DLD1 (cell line): ENCODE results near the gene ISM2.

Source experiments
- in situ Hi-C: cut with HindIII; loops from 2 replicates; pipeline ENCODE4 v1.10.0; 2017; ENCODE audit warnings: low sequenced_read_pairs

The ISM2 gene

GRCh38 chr14:77470224-77470870 lies 28.3 kb downstream of the ISM2 start:
- in situ Hi-C loops = no loop called here

DNA sequence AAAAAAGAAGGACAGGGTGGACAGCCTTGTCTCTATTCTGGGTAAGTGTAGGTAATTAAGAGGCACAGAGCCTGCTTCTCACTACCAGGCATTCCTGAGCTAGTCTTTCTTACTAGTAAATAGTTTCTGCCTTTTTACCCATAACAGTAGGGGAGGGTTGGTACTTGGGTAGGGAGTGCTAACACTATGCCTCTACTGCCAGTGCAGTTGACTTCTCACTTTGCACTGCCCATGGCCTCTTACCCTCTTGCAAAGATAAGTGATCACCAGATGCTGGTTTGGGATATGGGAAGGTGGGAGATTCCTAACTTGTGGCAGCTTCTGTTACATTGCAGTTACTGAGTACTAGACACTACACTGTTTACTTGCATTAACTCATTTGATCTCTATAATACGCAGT lies 29.1 kb downstream of the ISM2 start:
- in situ Hi-C loops = no loop called here

GRCh38 chr14:77469067-77469505 lies 29.5 kb downstream of the ISM2 start:
- in situ Hi-C loops = no loop called here

- in situ Hi-C loops = no loop called here
Observed at GRCh38 chr14:77467801-77468200, 30.8 kb downstream of the ISM2 start.

GRCh38 chr14:77459072-77459723 lies 39.4 kb downstream of the ISM2 start:
- in situ Hi-C loops = no loop called here

DNA sequence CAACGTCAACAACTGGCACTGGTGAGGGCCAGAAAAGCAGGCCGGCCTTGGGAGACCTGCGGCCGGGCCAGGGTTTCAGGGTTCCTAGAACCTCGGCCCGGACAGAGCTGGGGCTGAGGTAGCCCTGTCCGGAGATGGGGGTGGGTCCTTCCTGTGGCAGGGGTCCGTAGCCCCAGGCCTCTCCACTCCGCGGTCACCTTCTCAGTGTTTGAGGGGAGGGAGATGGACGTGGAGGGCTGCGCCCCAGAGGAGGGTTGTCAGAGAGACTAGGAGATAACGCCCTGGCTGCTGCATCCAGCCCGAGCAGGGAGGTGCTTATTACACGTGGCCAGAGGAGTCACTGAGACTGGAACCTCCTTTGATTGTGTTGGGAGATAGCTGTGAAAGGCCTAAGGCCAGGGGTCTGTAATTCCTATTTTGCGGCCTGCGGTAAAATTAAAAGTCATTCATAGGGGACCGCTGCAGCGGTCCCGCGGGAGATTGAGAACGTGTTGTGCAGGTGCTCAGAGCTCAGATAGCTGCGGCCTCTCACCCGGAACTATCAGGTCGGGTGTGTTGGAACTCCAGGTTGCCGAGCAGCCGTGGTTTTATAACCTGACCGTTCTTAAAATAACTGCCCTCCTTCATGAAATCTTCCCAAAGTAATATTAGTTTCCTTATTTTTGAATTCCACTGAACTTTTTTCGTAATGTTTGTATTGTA lies 40.2 kb downstream of the ISM2 start:
- in situ Hi-C loops = no loop called here

DNA sequence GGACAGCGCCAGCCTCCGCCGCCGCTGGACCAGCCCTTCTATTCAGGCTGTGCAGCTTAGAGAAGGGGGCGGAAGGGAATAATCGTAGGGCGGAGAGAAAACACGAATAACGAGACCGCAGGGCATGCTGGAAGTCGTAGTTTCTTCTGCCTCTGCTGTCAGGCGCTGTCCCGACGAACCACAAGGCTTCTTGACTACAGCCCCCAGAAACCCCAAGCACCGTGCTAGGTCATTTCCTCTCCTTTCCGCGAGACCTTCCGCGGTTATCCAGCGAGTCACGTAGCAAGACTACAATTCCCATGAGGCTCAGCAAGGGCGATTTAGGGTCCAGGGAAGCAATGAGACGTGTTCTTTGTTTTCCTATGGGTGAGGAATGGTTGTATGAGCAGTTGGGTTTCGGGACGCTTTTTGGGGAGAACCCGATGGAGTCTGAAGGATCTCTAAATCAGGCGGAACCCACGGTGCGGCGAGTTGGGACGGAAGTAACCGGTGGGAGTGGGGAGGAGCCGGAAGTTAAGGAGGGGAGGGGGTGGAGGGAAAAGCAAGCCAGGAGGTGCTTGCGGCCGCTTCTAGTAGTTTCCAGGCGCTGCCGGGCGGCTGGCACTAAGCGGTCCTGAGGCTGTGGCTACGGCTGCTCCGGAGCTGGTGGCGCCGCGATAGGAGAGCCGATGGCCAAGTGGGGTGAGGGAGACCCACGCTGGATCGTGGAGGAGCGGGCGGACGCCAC lies 40.9 kb downstream of the ISM2 start, which contains the start of the genes AHSA1 and VIPAS39:
Gene AHSA1 (plus strand): TSS at position 572 of the 727 bp plus-strand sequence. CDS start 97 bp downstream, at position 669.
Gene VIPAS39 (minus strand): TSS at position 80 of the 727 bp plus-strand sequence. CDS start 3,499 bp downstream, outside the sequence.
- in situ Hi-C loops = no loop called here

DNA sequence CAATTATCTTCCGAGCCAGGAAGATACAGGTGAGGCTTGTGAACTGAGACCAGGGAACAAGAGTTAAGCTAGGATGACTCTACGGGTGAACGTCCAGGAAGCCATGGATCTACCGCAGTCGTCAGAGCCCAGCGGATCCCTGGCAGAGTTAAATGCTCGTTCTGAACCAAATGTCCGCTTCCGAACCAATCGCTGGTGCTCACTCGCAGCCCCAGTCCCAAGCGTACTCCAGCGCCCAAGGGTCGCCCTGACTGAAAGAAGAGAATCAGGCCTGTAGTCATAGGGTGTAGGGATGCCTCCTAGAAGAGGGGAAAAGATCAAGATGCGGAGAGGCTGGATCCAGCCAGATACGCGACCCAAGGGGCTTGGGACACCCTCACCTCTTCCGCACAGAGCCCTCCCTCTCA lies 41.5 kb downstream of the ISM2 start:
- in situ Hi-C loops = no loop called here

- in situ Hi-C loops = no loop called here
Observed at GRCh38 chr14:77455966-77456640, 42.5 kb downstream of the ISM2 start.

DNA sequence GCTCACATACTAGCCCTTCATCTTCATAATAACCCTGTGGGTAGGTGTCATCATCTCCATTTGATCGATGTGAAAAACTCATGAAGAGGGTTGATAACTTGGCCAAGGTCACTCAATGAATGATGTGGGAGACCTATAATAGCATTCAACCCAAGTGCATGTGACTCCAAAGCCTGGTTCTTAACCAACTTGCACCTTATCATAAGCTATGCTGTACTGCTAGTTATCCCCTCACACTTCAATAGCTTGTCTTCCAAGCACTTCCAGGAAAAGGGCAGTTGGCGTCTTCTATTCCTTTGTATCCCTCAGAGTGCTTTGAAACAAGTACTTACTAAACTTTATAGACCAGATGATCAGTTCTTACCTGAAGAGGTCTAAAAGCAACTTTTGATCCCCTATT lies 56.4 kb downstream of the ISM2 start:
- in situ Hi-C loops = no loop called here

DNA sequence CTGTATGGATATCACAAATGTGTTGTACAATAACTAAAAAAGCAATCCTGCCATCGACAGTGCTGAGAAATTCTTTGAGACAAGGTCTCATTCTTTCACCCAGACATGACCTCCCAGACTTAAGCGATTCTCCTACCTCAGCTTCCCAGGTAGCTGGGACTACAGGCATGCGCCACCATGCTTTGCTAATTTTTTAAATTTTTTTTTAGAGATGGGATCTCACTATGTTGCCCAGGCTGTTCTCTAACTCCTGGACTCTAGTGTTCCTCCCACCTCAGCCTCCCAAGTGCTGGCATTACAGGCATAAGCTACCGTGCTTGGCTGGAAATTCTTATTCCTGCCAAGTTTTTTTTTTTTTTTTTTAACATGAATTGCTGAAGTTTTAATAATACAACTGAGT lies 58.8 kb downstream of the ISM2 start:
- in situ Hi-C loops = no loop called here

DNA sequence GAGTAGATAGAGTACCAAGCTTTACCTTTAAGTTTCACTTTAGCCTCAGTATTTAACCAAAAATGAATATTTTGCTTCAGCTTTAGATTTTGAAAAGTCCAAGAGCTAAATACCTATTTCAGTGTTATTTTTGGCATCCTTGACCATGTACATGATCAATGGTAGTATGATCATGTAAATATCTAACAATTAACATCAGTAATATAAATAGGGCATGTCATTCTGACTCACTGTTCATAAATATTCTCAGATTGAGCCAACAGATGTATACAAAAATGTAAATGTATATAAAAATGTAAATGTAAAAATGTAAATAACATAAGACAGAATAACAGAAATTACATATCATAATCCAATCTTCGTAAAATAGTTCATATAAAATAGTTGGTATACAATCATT lies 60.0 kb downstream of the ISM2 start:
- in situ Hi-C loops = no loop called here

DNA sequence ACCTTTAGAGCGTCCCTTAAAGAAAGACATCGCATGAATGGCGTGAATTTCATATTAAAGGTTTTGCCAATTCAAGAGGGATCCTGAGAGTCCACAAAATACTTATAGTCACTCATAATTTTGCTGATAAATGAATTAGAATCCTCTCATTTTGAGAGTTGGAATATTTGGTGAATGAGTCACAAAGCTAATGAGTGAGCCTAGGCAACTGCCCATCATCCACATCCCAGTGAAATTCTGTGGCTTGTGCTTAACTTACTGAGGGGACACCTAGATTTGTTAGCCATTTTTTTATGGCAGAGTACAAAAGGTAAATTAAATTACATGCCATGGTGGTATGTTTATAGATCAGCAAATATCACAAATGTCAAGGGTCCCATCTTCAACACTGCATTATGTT lies 62.6 kb downstream of the ISM2 start:
- in situ Hi-C loops = no loop called here

DNA sequence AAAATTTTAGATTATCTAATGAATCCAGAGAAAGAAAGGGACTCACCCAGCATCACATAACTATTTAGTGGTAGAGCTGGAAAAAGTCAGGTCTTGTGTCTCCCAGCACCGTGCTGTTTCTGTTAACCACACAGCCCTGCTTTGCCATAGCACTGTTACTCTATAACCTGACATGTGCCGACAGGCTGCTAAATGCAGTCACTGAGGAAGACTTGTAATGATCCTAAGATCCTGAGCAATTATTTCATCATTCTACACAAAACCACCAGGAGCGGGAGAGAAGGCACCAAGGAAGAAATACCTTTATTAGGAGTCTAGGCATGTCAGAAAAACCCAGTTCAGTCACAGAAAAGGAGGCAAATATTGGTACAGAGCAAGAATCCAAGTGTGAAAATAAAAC lies 72.2 kb downstream of the ISM2 start:
- in situ Hi-C loops = no loop called here

GRCh38 chr14:77424862-77425261 lies 73.8 kb downstream of the ISM2 start:
- in situ Hi-C loops = no loop called here
